HG03342 (cell line): ENCODE measurements around the gene PRSS21.

Source experiments
- ATAC-seq: cut with Tn5 transposase; IDR thresholded peaks from one replicate; pipeline ENCODE4 v1.9.1; 2021; ENCODE audit warnings: mild to moderate bottlenecking, moderate library complexity; ENCODE audit not compliant: unreplicated experiment

The PRSS21 gene

DNA sequence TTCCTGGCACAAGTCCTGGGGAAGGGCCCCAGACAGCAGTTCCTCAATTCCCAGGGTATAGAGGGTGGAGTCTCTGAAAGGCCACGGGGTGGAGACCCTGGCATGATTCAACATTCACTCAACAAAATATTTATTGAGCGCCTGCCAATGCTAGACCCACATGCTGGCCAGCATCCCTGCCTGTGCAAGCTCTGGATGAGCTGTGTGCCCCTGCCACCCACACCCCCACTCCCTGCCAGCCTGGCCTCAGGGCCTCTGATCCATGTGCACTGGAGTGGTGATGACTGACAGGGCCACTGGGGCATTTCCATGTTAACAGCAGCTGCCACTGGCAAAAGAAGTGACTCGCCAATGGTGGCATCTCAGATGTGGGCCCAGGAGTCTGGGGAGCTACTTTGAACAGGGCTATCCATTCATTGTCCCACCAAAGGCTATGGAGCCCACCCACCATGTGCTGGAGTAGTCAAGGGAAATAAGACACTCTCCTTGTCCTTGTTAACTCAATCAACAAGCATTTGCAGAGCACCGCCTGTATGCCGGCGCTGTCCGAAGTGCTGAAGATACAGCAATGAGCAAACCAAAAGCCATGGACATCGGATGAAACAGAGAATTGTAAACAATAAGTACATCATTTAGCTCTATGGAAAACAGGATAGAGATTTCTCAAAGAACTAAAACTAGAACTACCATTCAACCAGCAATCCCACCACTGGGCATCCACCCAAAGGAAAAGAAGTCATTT, 44.0 kb downstream of the PRSS21 start:
- ATAC-seq = no peak

DNA sequence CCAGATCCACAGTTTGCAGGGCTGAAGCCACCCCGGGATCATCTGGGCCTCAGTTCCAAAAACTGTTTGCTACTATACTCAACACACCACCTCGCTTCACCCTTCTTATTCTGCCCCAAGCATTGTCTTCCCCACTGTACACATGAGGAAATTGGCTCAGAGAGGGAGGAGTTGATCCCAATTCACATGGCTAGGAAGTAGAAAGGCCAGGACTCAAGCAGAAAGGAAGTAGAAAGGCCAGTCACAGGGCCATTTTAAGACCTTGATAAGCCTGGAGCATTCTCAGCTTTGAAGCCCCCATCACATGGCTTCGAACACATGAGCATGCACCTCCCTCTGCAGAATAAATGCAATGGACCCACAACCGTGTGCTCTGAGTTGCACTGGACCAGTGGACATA, 48.6 kb downstream of the PRSS21 start:
- ATAC-seq = no peak

DNA sequence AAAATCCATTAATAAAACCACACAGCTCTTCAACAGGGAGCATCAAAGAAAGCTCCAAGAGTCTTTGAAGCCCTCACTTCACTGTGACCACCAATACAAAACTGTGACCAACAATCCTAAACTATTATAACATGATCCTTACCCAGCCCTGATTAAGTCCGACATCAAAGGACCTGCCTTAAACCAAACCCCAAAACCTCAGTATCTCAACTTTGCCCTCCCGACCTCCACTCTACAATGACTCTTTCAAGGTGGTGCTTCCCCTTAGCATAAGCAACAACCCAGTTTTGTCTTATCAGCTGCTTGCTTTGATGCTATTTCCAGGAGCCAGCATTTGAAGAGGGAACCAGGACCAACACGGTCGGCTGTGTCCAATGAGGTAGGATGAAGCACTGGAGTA, 49.4 kb downstream of the PRSS21 start:
- no peak for ATAC-seq

DNA sequence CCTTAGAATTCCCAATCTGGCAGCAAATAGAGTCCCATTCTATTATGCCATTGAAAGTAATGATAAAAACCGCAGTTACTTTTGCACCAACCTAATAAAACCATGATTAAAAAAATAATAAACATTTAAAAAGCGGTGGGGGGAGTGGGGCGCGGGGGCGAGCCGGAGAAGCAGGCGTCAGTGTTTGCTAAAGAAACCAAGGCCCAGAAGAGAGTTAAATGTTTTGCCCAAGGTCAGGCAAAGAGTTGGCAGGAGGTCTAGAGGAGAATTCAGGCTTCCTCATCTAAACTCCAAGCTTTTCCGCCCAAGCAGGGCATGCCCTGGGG, 50.6 kb downstream of the PRSS21 start:
- no peak for ATAC-seq

DNA sequence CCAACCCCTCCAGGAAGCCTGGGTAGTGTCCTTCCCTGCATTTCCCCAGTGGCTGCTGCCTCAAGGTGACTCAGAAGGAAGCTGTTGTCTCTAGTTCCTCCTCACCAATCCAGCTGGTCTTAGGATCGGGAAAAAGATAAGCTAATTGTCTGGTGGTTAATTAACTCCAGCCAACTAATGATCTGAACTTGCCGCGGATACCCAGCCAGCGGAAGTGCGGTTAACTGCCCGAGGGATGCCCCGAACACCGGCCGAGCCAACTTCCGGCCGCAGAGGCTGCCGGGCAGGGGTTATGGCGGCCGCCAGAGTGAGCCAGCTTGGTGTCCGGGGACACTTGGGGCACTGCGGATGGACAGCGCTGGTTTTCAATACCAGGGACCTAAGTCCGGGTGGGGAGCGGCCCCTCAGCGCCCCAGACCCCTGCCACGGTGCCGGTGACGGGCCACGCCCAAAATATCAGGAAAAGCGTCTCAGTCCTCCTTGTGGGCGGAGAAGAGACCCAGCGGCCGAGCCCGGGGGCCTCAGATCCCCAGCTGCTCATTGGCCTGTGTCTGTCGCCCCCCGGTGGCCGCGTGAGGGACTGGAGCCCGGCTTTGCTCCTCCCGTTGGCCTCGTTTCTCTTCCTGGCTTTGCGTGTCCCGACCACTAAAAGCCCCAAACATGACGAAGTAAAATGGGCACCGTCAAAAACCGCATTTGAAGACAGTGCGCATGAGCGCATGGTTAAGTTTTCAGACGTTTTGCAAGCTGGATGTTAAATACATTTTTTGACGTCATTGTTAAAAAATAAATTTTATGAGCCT, 51.2 kb downstream of the PRSS21 start:
- ATAC-seq = peak; percentile 88
